Keratinocyte (primary cell): ENCODE results near the gene ACTR5.

Source experiments
- EZH2 ChIP-seq: IDR thresholded peaks from one replicate; pipeline ENCODE4 v1.6.1; 2012; ENCODE audit warnings: inconsistent platforms, mild to moderate bottlenecking, low read length, moderate library complexity
- TF ChIP-seq, protein P1 (sequence below), 3 experiments: IDR thresholded peaks in 1 of 3; conservative IDR thresholded peaks in 1 of 3; optimal IDR thresholded peaks in 1 of 3; 2 replicates in 2 of 3; 3 replicates in 1 of 3; pipeline versions ENCODE3 to v1.5.1; 2011; ENCODE audit warnings: low read length in 3 of 3, mild to moderate bottlenecking in 3 of 3, moderate library complexity in 2 of 3, control low read depth in 1 of 3, inconsistent platforms in 1 of 3; ENCODE audit not compliant: insufficient read depth in 2 of 3; ENCODE audit errors: extremely low read depth in 1 of 3

- TF ChIP-seq, protein P1, sequence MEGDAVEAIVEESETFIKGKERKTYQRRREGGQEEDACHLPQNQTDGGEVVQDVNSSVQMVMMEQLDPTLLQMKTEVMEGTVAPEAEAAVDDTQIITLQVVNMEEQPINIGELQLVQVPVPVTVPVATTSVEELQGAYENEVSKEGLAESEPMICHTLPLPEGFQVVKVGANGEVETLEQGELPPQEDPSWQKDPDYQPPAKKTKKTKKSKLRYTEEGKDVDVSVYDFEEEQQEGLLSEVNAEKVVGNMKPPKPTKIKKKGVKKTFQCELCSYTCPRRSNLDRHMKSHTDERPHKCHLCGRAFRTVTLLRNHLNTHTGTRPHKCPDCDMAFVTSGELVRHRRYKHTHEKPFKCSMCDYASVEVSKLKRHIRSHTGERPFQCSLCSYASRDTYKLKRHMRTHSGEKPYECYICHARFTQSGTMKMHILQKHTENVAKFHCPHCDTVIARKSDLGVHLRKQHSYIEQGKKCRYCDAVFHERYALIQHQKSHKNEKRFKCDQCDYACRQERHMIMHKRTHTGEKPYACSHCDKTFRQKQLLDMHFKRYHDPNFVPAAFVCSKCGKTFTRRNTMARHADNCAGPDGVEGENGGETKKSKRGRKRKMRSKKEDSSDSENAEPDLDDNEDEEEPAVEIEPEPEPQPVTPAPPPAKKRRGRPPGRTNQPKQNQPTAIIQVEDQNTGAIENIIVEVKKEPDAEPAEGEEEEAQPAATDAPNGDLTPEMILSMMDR (optimal IDR thresholded peaks at IDR 0.05 in 1 of 3, IDR thresholded peaks at IDR 0.05 in 1 of 3, conservative IDR thresholded peaks at IDR 0.05 in 1 of 3; ENCODE audit: extremely low read depth in 1 of 3, insufficient read depth in 2 of 3, low read length in 3 of 3), result no peak
- TF ChIP-seq EZH2, result no peak
Measured at GRCh38 chr20:38760978-38761377, 12.7 kb downstream of the ACTR5 start.
